ENCODE data around the gene TMEM26.

TMEM26 gene

DNA sequence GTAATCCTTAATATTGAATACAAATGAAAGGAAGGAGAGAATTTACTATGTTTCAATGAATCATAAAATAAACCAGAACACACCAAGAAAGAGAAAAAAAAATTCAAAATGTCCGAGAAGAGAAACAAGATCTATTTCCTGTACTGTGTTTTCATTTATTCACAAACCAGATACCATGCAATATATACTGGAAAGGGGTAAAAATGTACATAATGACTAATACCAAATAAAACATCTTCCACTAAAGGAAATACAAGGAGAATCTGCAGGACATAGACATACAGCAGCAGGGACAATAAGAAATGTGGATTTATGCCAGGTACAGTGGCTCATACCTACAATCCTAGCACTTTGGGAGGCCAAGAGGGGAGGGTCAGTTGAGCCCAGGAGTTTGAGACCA lies 24.3 kb upstream of the TMEM26 start:
- H4K20me1 ChIP-seq (ENCODE audit: insufficient read depth, low read length, poor library complexity, severe bottlenecking) = no peaks in the 10 kb centered on the region
- no peaks in the 10 kb centered on the region for H3K79me2 ChIP-seq (ENCODE audit: insufficient read depth, low read length)
- no peaks in the 10 kb centered on the region for H3K27me3 ChIP-seq (ENCODE audit: insufficient read depth, low read length, poor library complexity, severe bottlenecking)
- H3K4me2 ChIP-seq (ENCODE audit: low read depth, low read length, poor library complexity, severe bottlenecking) = no peak overlapping the region
- TF ChIP-seq EZH2phosphoT487 (IDR thresholded peaks at IDR 0.05; ENCODE audit: borderline replicate concordance) = no peak
- TF ChIP-seq, protein P1, sequence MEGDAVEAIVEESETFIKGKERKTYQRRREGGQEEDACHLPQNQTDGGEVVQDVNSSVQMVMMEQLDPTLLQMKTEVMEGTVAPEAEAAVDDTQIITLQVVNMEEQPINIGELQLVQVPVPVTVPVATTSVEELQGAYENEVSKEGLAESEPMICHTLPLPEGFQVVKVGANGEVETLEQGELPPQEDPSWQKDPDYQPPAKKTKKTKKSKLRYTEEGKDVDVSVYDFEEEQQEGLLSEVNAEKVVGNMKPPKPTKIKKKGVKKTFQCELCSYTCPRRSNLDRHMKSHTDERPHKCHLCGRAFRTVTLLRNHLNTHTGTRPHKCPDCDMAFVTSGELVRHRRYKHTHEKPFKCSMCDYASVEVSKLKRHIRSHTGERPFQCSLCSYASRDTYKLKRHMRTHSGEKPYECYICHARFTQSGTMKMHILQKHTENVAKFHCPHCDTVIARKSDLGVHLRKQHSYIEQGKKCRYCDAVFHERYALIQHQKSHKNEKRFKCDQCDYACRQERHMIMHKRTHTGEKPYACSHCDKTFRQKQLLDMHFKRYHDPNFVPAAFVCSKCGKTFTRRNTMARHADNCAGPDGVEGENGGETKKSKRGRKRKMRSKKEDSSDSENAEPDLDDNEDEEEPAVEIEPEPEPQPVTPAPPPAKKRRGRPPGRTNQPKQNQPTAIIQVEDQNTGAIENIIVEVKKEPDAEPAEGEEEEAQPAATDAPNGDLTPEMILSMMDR (conservative IDR thresholded peaks at IDR 0.05; ENCODE audit: low read length) = no peak
- no peak overlapping the region for H3K4me3 ChIP-seq (ENCODE audit: low read length, poor library complexity, severe bottlenecking)
- H3K9me3 ChIP-seq (ENCODE audit: insufficient read depth, low read depth, low read length) = no peaks in the 10 kb centered on the region
- no peaks in the 10 kb centered on the region for H3K9me2 ChIP-seq (replicated peaks; ENCODE audit: low read depth, low read length)
- H3K36me3 ChIP-seq (ENCODE audit: insufficient read depth, low read length) = no peaks in the 10 kb centered on the region
- no peaks in the 10 kb centered on the region for H3K4me1 ChIP-seq (ENCODE audit: insufficient read depth, low read length, poor library complexity, severe bottlenecking)
- no peak overlapping the region for H3K9ac ChIP-seq (ENCODE audit: low read depth, low read length, poor library complexity, severe bottlenecking)
- no peaks in the 10 kb centered on the region for H3F3A ChIP-seq (ENCODE audit: low read depth)
- H2AFZ ChIP-seq (ENCODE audit: low read length) = no peak overlapping the region

DNA sequence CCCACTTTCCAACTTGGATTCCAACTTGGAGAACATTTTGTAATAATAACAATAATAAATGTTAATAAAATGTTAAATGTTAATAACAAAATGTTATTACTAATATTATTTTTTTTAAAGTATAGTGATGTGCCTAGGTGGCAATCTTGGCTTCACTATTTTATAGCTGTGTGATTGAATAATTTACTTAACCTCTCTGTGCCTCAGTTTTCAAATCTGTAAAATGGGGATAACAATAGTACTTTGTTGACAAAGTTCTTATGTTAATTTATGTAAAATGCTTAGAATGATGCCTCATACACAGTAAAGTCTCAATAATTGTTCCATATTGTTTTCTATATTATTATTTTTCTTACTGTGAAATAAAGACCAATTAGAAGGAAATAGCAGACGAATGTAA lies 23.3 kb upstream of the TMEM26 start:
- H3K79me2 ChIP-seq (ENCODE audit: insufficient read depth, low read length) = no peaks in the 10 kb centered on the region
- H3F3A ChIP-seq (ENCODE audit: low read depth) = no peaks in the 10 kb centered on the region
- H4K20me1 ChIP-seq (ENCODE audit: insufficient read depth, low read length, poor library complexity, severe bottlenecking) = no peaks in the 10 kb centered on the region
- no peaks in the 10 kb centered on the region for H3K9me3 ChIP-seq (ENCODE audit: insufficient read depth, low read depth, low read length)
- H3K4me2 ChIP-seq (ENCODE audit: low read depth, low read length, poor library complexity, severe bottlenecking) = no peak overlapping the region
- H3K9ac ChIP-seq (ENCODE audit: low read depth, low read length, poor library complexity, severe bottlenecking) = no peak overlapping the region
- no peaks in the 10 kb centered on the region for H3K36me3 ChIP-seq (ENCODE audit: insufficient read depth, low read length)
- TF ChIP-seq, protein P1 (conservative IDR thresholded peaks at IDR 0.05; ENCODE audit: low read length) = no peak
- TF ChIP-seq EZH2phosphoT487 (IDR thresholded peaks at IDR 0.05; ENCODE audit: borderline replicate concordance) = no peak
- H3K9me2 ChIP-seq (replicated peaks; ENCODE audit: low read depth, low read length) = no peaks in the 10 kb centered on the region
- no peaks in the 10 kb centered on the region for H3K4me1 ChIP-seq (ENCODE audit: insufficient read depth, low read length, poor library complexity, severe bottlenecking)
- H2AFZ ChIP-seq (ENCODE audit: low read length) = no peak overlapping the region
- no peak overlapping the region for H3K4me3 ChIP-seq (ENCODE audit: low read length, poor library complexity, severe bottlenecking)
- H3K27me3 ChIP-seq (ENCODE audit: insufficient read depth, low read length, poor library complexity, severe bottlenecking) = no peaks in the 10 kb centered on the region

DNA sequence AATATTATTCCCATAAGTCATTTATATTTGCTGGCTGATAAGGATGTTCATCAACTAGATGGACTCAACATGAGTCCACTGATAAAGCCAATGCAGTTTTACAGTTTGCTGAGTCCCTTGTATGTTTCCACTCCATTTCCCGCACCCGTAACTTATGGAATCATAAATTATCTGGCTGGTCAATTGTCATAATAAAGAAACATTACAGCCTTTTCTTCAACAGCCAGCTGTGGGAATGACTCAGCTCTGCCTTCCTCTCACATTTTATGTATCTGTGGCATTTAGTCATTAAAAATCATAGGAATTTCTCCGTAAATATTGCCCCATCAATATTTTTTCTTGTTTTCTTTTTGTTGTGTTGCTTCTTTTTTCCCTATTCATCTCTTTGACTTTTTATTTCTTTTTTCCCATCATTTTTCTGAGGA lies 22.3 kb upstream of the TMEM26 start:
- H3K79me2 ChIP-seq (ENCODE audit: insufficient read depth, low read length) = no peaks in the 10 kb centered on the region
- H3K4me2 ChIP-seq (ENCODE audit: low read depth, low read length, poor library complexity, severe bottlenecking) = no peak overlapping the region
- H3K4me1 ChIP-seq (ENCODE audit: insufficient read depth, low read length, poor library complexity, severe bottlenecking) = no peaks in the 10 kb centered on the region
- H3K9me2 ChIP-seq (replicated peaks; ENCODE audit: low read depth, low read length) = no peaks in the 10 kb centered on the region
- H3K4me3 ChIP-seq (ENCODE audit: low read length, poor library complexity, severe bottlenecking) = no peak overlapping the region
- no peaks in the 10 kb centered on the region for H3F3A ChIP-seq (ENCODE audit: low read depth)
- no peaks in the 10 kb centered on the region for H3K36me3 ChIP-seq (ENCODE audit: insufficient read depth, low read length)
- H4K20me1 ChIP-seq (ENCODE audit: insufficient read depth, low read length, poor library complexity, severe bottlenecking) = no peaks in the 10 kb centered on the region
- no peak overlapping the region for H2AFZ ChIP-seq (ENCODE audit: low read length)
- H3K9ac ChIP-seq (ENCODE audit: low read depth, low read length, poor library complexity, severe bottlenecking) = no peak overlapping the region
- H3K9me3 ChIP-seq (ENCODE audit: insufficient read depth, low read depth, low read length) = no peaks in the 10 kb centered on the region
- no peaks in the 10 kb centered on the region for H3K27me3 ChIP-seq (ENCODE audit: insufficient read depth, low read length, poor library complexity, severe bottlenecking)
- TF ChIP-seq, protein P1 (conservative IDR thresholded peaks at IDR 0.05; ENCODE audit: low read length) = no peak
- TF ChIP-seq EZH2phosphoT487 (IDR thresholded peaks at IDR 0.05; ENCODE audit: borderline replicate concordance) = no peak
